HepG2 (cell line): Measurements from ENCODE around the gene BEAN1. TPM values are rescaled to one million over a fixed set of nuclear protein-coding genes. Genes with fewer than 3 reads are reported as not detected.

Experiments used
- BCLAF1 ChIP-seq: fragments of 450-650 bp; IDR thresholded peaks from 2 replicates; pipeline ENCODE4 v1.6.1; 2017; ENCODE audit warnings: mild to moderate bottlenecking
- EEA1 ChIP-seq: sonication (generic); formaldehyde crosslinking; IDR thresholded peaks from 2 replicates; pipeline ENCODE4 v1.5.1; 2020; ENCODE audit warnings: mild to moderate bottlenecking, missing genetic modification reagents, borderline replicate concordance
- FOXA1 ChIP-seq, 2 experiments: fragments of 450-650 bp in 1 of 2; sonication (generic) in 1 of 2; formaldehyde crosslinking in 1 of 2; IDR thresholded peaks; 2 replicates each; pipeline versions ENCODE4 v1.4.0 to v1.6.1; 2016 to 2020; ENCODE audit warnings: missing genetic modification reagents in 1 of 2
- FOXO1 ChIP-seq: sonication (generic); formaldehyde crosslinking; IDR thresholded peaks from 2 replicates; pipeline ENCODE4 v1.4.0; 2020; ENCODE audit warnings: missing genetic modification reagents
- HMGXB4 ChIP-seq, 2 experiments: sonication (generic) in 1 of 2; formaldehyde crosslinking in 1 of 2; IDR thresholded peaks; 2 replicates each; pipeline versions ENCODE4 v1.4.0 to v1.6.1; 2018 to 2020; ENCODE audit warnings: missing genetic modification reagents in 2 of 2, borderline replicate concordance in 1 of 2, low read depth in 1 of 2, mild to moderate bottlenecking in 1 of 2, missing biosample characterization in 1 of 2
- KDM3A ChIP-seq: IDR thresholded peaks from 2 replicates; pipeline ENCODE4 v1.6.1; 2018; ENCODE audit warnings: low read depth, missing compliant biosample characterization
- KLF12 ChIP-seq: sonication (generic); formaldehyde crosslinking; IDR thresholded peaks from 2 replicates; pipeline ENCODE4 v1.4.0; 2020; ENCODE audit warnings: missing genetic modification reagents, borderline replicate concordance
- LBX2 ChIP-seq: sonication (generic); formaldehyde crosslinking; IDR thresholded peaks from 2 replicates; pipeline ENCODE4 v1.5.0; 2020; ENCODE audit warnings: missing genetic modification reagents, mild to moderate bottlenecking, borderline replicate concordance
- MYC ChIP-seq: sonication (generic); formaldehyde crosslinking; IDR thresholded peaks from 2 replicates; pipeline ENCODE4 v1.9.0; 2021; ENCODE audit warnings: missing genetic modification reagents, borderline replicate concordance
- NKX3-1 ChIP-seq: sonication (generic); formaldehyde crosslinking; IDR thresholded peaks from 2 replicates; pipeline ENCODE4 v1.5.0; 2020; ENCODE audit warnings: missing genetic modification reagents
- PHF8 ChIP-seq: sonication (generic); formaldehyde crosslinking; IDR thresholded peaks from 2 replicates; pipeline ENCODE4 v1.5.0; 2020; ENCODE audit warnings: missing genetic modification reagents
- PRMT3 ChIP-seq: sonication (generic); formaldehyde crosslinking; IDR thresholded peaks from 2 replicates; pipeline ENCODE4 v1.8.1; 2022; ENCODE audit warnings: low read depth, mild to moderate bottlenecking, moderate library complexity, missing genetic modification reagents, borderline replicate concordance
- RORA ChIP-seq: sonication (generic); formaldehyde crosslinking; IDR thresholded peaks from 2 replicates; pipeline ENCODE4 v1.5.0; 2020; ENCODE audit warnings: mild to moderate bottlenecking, missing genetic modification reagents, moderate library complexity
- SATB2 ChIP-seq: sonication (generic); formaldehyde crosslinking; IDR thresholded peaks from 2 replicates; pipeline ENCODE4 v1.5.0; 2020; ENCODE audit warnings: missing genetic modification reagents
- TAF15 ChIP-seq: fragments of 200-400 bp; formaldehyde crosslinking; IDR thresholded peaks from one replicate; pipeline ENCODE4 v1.6.1; 2018; ENCODE audit warnings: mild to moderate bottlenecking, low read depth, low read length; ENCODE audit not compliant: poor library complexity, severe bottlenecking
- TIGD3 ChIP-seq: sonication (generic); formaldehyde crosslinking; IDR thresholded peaks from 2 replicates; pipeline ENCODE4 v1.5.1; 2020; ENCODE audit warnings: mild to moderate bottlenecking, missing genetic modification reagents, borderline replicate concordance
- ZMYM4 ChIP-seq: sonication (generic); formaldehyde crosslinking; IDR thresholded peaks from 2 replicates; pipeline ENCODE4 v1.8.1; 2023; ENCODE audit warnings: mild to moderate bottlenecking, missing genetic modification reagents
- ZNF143 ChIP-seq: sonication (generic); formaldehyde crosslinking; IDR thresholded peaks from 2 replicates; pipeline ENCODE4 v1.4.0; 2020; ENCODE audit warnings: missing genetic modification reagents
- ZNF557 ChIP-seq: sonication (generic); formaldehyde crosslinking; IDR thresholded peaks from 2 replicates; pipeline ENCODE4 v1.4.0; 2020; ENCODE audit warnings: missing genetic modification reagents
- ZNF605 ChIP-seq: sonication (generic); formaldehyde crosslinking; IDR thresholded peaks from 2 replicates; pipeline ENCODE4 v1.8.0; 2022; ENCODE audit warnings: mild to moderate bottlenecking, missing genetic modification reagents
- ZNF850 ChIP-seq: sonication (generic); formaldehyde crosslinking; conservative IDR thresholded peaks from 2 replicates; pipeline ENCODE4 v1.9.0; 2021; ENCODE audit warnings: mild to moderate bottlenecking, missing genetic modification reagents
- polyA plus RNA-seq, 8 experiments: library from polyadenylated mRNA; depleted of rRNA in 3 of 8; stranded (reverse) in 7 of 8; unstranded in 1 of 8; fragments of >200 nt; fragmentation: Illumina TruSeq in 4 of 8; extraction: Trizol in 4 of 8; gene quantifications; 2 replicates each; pipeline versions ENCODE4 v1.2.1 to v1.2.3, GENCODE V29; 2011 to 2016; ENCODE audit warnings: low read depth in 4 of 8, missing spikeins in 1 of 8, mixed read lengths in 1 of 8; ENCODE audit not compliant: insufficient read depth in 1 of 8
- total RNA-seq, 5 experiments: library from RNA; depleted of rRNA; stranded (reverse); fragments of >200 nt; fragmentation: Illumina TruSeq; extraction: Trizol; gene quantifications; 2 replicates each; pipeline ENCODE4 v1.2.3, GENCODE V29; 2016; ENCODE audit warnings: low read depth in 1 of 5

The BEAN1 gene
- total and polyA plus RNA-seq, 2 of the 13 experiments (the other 11 are each of a cell fraction or from before 2014, with no cell fraction given) = 0.53 to 1.4 TPM

- TF ChIP-seq TAF15 (no peak), NKX3-1 (no peak), HMGXB4 (CRISPR knock-in tag; IDR thresholded peaks at IDR 0.05; ENCODE audit: borderline replicate concordance in 1 of 2, low read depth in 1 of 2) (peak in 1 of 2 experiments; percentile 35; a peak in 1 of 4 replicates), ZNF143 (CRISPR knock-in tag) (no peak), PRMT3 (CRISPR knock-in tag) (peak; percentile 56; the same call in 1 of the 2 replicates), BCLAF1 (no peak), MYC (CRISPR knock-in tag) (no peak), KDM3A (CRISPR knock-in tag) (0 out of 2 replicates have a peak, but pooled peaks have one; percentile 19), ZNF850 (CRISPR knock-in tag) (no peak), RORA (CRISPR knock-in tag) (no peak), FOXA1 (IDR thresholded peaks at IDR 0.05) (no peak), FOXA1 (CRISPR knock-in tag; IDR thresholded peaks at IDR 0.05) (peak; percentile 32; the same call in 1 of the 2 replicates), PHF8 (no peak), ZNF605 (CRISPR knock-in tag) (no peak), FOXO1 (no peak), EEA1 (no peak), KLF12 (CRISPR knock-in tag) (no peak), ZNF557 (CRISPR knock-in tag) (no peak), ZMYM4 (CRISPR knock-in tag) (0 out of 2 replicates have a peak, but pooled peaks have one; percentile 19), TIGD3 (CRISPR knock-in tag) (no peak), LBX2 (CRISPR knock-in tag) (no peak), SATB2 (CRISPR knock-in tag) (no peak)
Observed at GRCh38 chr16:66434619-66435430, 7.7 kb downstream of the BEAN1 start (continued).
